NCI-H2227 (cell line): ENCODE data around the gene CSF1.
A peak's percentile ranks its signal among the peaks of the same experiment; 100 is the strongest.

Source experiments
- DNase-seq: peaks from one replicate; lab custom pipeline; 2025; ENCODE audit not compliant: unreplicated experiment; lab: John Stamatoyannopoulos, UW

CSF1 gene

GRCh38 chr1:109901141-109901523 is 9.5 kb upstream of the CSF1 start:
- DNase-seq: no peak

- no peak for DNase-seq
Observed at GRCh38 chr1:109901524-109902145, 9.0 kb upstream of the CSF1 start.

- no peak for DNase-seq
Observed at GRCh38 chr1:109902204-109902985, 8.3 kb upstream of the CSF1 start.

GRCh38 chr1:109903376-109903930 is 7.2 kb upstream of the CSF1 start:
- no peak for DNase-seq

- DNase-seq: no peak
Observed at GRCh38 chr1:109904105-109904817, 6.4 kb upstream of the CSF1 start.

- DNase-seq: no peak
Observed at GRCh38 chr1:109905491-109905890, 5.2 kb upstream of the CSF1 start.

GRCh38 chr1:109906160-109906838 is 4.3 kb upstream of the CSF1 start:
- DNase-seq: no peak

- no peak for DNase-seq
Observed at GRCh38 chr1:109906839-109907180, 3.8 kb upstream of the CSF1 start.

GRCh38 chr1:109907190-109907774 is 3.4 kb upstream of the CSF1 start:
- DNase-seq: no peak

GRCh38 chr1:109908836-109909235 is 1.8 kb upstream of the CSF1 start:
- DNase-seq: no peak

GRCh38 chr1:109909561-109909960 is 1.1 kb upstream of the CSF1 start:
- peak; percentile 14 for DNase-seq

- DNase-seq: peak; percentile 63
Observed at GRCh38 chr1:109910963-109911798, 532 bp downstream of the CSF1 start.

- DNase-seq: no peak
Observed at GRCh38 chr1:109912214-109912861, 1.7 kb downstream of the CSF1 start.

GRCh38 chr1:109912873-109913272 is 2.2 kb downstream of the CSF1 start:
- DNase-seq: no peak

- no peak for DNase-seq
Observed at GRCh38 chr1:109913360-109913879, 2.8 kb downstream of the CSF1 start.

GRCh38 chr1:109914587-109915240 is 4.1 kb downstream of the CSF1 start:
- DNase-seq: no peak

- no peak for DNase-seq
Observed at GRCh38 chr1:109917051-109917767, 6.6 kb downstream of the CSF1 start.
